ENCODE data around the gene SLC35D2.
"Not testable (repeated sequence)": the region's sequence is repeated elsewhere in the genome, so short reads cannot be mapped to it uniquely, and the experiment has no call there.

SLC35D2 gene

DNA sequence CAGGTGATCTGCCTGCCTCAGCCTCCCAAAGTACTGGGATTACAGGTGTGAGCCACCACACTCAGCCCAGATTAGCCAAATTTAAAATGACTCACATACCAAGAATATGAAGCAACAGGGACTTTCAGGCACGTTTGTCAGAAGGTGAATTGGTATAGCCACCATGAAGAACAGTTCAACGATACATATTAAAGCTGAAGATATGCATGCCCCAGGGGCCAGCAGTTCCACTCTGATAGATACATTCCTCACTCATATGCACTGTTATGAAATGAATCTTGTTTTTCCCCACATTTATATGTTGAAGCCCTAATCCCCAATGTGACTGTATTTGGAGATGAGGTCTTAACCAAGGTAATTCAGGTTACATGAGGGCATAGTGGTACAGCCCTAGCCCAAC lies 22.5 kb downstream of the SLC35D2 start:
- H3K36me3 ChIP-seq (ENCODE audit: control insufficient read depth, insufficient read depth, low read length), result no peaks in the 10 kb centered on the region
- no peaks in the 10 kb centered on the region for H3K27me3 ChIP-seq (replicated peaks; ENCODE audit: control insufficient read depth, insufficient read depth, low read length)
- TF ChIP-seq, protein P1, sequence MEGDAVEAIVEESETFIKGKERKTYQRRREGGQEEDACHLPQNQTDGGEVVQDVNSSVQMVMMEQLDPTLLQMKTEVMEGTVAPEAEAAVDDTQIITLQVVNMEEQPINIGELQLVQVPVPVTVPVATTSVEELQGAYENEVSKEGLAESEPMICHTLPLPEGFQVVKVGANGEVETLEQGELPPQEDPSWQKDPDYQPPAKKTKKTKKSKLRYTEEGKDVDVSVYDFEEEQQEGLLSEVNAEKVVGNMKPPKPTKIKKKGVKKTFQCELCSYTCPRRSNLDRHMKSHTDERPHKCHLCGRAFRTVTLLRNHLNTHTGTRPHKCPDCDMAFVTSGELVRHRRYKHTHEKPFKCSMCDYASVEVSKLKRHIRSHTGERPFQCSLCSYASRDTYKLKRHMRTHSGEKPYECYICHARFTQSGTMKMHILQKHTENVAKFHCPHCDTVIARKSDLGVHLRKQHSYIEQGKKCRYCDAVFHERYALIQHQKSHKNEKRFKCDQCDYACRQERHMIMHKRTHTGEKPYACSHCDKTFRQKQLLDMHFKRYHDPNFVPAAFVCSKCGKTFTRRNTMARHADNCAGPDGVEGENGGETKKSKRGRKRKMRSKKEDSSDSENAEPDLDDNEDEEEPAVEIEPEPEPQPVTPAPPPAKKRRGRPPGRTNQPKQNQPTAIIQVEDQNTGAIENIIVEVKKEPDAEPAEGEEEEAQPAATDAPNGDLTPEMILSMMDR (IDR thresholded peaks at IDR 0.05; ENCODE audit: insufficient read depth, low read length, poor library complexity, severe bottlenecking), result no peak
- H3K4me3 ChIP-seq (replicated peaks; ENCODE audit: low read depth, low read length), result no peak overlapping the region
- DNase-seq (ENCODE audit: extremely low read depth, insufficient read length), result no peak

DNA sequence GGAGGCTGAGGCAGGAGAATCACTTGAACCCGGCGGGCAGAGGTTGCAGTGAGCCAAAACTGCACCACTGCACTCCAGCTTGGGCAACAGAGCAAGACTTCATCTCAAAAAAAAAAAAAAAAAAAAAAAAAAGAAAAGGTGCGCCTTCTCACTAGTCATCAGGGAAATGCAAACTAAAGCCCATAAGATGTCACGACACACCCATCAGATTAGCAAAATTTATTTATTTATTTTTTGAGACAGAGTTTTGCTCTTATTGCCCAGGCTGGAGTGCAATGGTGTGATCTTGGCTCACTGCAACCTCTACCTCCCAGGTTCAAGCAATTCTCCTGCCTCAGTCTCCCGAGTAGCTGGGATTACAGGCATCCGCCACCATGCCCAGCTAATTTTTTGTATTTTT lies 23.0 kb downstream of the SLC35D2 start:
- H3K4me3 ChIP-seq (replicated peaks; ENCODE audit: low read depth, low read length); H3K36me3 ChIP-seq (ENCODE audit: control insufficient read depth, insufficient read depth, low read length); DNase-seq (ENCODE audit: extremely low read depth, insufficient read length); H3K27me3 ChIP-seq (replicated peaks; ENCODE audit: control insufficient read depth, insufficient read depth, low read length): not testable (repeated sequence)

DNA sequence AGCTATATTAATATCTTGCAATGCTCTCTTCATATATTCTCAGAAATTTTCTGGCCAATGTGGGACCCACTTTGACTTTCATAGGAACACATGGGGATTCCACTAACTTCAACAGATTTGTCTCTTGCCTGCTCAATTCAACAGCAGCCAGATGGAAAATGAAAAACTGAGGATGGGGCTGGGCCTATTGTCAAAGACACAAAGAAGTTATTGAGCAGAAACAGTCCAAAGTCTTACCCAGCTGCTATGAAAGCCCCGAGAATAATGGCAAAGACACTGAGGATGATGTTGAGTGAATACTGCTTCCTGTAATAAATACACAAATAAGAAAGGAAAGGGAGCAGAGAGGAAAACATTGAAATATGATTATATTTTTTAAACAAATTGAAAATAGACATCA lies 32.6 kb downstream of the SLC35D2 start:
- Histone ChIP-seq H3K27me3 (replicated peaks; ENCODE audit: control insufficient read depth, insufficient read depth, low read length) (no peaks in the 10 kb centered on the region), H3K4me3 (replicated peaks; ENCODE audit: low read depth, low read length) (no peak overlapping the region), H3K36me3 (ENCODE audit: control insufficient read depth, insufficient read depth, low read length) (no peaks in the 10 kb centered on the region)
- TF ChIP-seq, protein P1 (IDR thresholded peaks at IDR 0.05; ENCODE audit: insufficient read depth, low read length, poor library complexity, severe bottlenecking), result no peak
- no peak for DNase-seq (ENCODE audit: extremely low read depth, insufficient read length)

DNA sequence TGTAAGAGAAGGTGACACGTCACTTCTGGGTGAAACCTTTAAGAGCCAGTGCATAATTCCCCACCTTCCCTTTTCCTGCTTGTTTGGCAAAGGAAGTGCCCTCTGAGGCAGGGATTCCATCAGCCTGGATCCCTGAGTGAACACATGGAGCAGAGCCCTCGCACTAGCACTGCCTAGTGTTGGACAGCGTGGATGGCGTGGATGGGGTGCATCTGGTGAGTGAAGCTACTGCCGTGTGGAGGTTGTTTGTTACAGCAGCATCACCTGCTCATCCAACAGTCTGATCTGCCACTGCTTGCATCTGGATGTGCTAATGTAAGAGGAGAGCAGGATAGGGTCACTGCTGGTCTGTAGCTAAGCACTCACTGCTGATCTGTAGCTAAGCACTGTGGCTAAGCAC lies 35.2 kb downstream of the SLC35D2 start:
- Histone ChIP-seq H3K36me3 (ENCODE audit: control insufficient read depth, insufficient read depth, low read length) (no peaks in the 10 kb centered on the region), H3K4me3 (replicated peaks; ENCODE audit: low read depth, low read length) (no peak overlapping the region), H3K27me3 (replicated peaks; ENCODE audit: control insufficient read depth, insufficient read depth, low read length) (no peaks in the 10 kb centered on the region)
- no peak for DNase-seq (ENCODE audit: extremely low read depth, insufficient read length)
- TF ChIP-seq, protein P1 (IDR thresholded peaks at IDR 0.05; ENCODE audit: insufficient read depth, low read length, poor library complexity, severe bottlenecking), result no peak

DNA sequence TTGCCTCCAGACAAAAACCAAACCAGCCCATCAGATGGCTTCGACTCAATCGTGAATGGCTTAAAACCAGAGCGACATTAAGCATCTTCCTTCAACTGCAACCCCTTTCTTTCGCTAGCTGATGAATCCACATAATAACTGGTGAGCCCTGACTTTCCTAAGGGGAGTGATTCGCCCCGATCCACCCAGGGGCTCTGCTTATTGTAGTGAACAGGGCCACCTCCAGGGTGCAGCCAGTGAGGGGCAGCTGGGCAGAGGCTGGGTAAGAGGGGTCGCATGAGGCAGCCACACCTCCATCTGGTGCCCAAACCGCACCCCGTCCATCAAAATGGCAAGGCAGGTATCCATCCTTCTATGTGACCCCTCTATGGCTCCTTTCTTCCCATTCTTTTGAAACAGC lies 38.0 kb downstream of the SLC35D2 start:
- H3K4me3 ChIP-seq (replicated peaks; ENCODE audit: low read depth, low read length), result no peak overlapping the region
- no peaks in the 10 kb centered on the region for H3K36me3 ChIP-seq (ENCODE audit: control insufficient read depth, insufficient read depth, low read length)
- no peaks in the 10 kb centered on the region for H3K27me3 ChIP-seq (replicated peaks; ENCODE audit: control insufficient read depth, insufficient read depth, low read length)
- DNase-seq (ENCODE audit: extremely low read depth, insufficient read length), result no peak
- TF ChIP-seq, protein P1 (IDR thresholded peaks at IDR 0.05; ENCODE audit: insufficient read depth, low read length, poor library complexity, severe bottlenecking), result no peak

DNA sequence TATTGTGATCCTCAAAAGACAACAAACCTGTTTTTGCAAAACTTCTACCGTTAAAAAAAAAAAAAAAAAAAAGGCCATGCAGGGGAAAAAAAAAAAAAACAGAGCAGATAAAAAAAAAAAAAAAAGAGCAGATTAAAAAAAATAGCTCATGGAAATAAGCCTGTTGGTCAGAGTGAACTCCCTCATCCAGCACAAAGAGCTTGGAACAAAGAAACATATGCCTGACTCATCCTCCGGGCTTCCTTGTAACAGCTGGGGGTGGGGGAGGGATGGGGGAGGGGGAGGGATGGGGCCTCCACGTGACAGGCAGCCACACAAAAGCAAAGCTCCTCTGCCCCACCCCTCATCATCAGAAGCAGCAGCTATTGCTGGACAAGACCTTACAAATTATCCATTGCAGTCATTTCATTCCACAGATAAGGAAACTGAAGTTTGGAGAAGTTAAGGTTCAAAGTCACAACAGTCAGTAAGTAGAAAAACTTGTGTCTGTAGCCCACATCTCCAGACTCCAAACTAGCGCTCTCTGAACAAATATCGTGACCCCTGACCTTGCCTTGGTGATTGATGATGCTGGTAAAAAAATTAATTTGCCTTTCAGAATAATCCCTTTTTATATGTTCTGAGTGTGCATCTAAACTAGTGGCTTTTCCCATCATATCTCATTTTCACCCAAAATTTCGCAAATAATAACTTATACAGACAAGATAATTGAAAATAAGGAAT lies 38.9 kb downstream of the SLC35D2 start:
- DNase-seq (ENCODE audit: extremely low read depth, insufficient read length), result no peak
- Histone ChIP-seq H3K4me3 (replicated peaks; ENCODE audit: low read depth, low read length) (no peak overlapping the region), H3K27me3 (replicated peaks; ENCODE audit: control insufficient read depth, insufficient read depth, low read length) (no peaks in the 10 kb centered on the region), H3K36me3 (ENCODE audit: control insufficient read depth, insufficient read depth, low read length) (no peaks in the 10 kb centered on the region)
- TF ChIP-seq, protein P1 (IDR thresholded peaks at IDR 0.05; ENCODE audit: insufficient read depth, low read length, poor library complexity, severe bottlenecking), result no peak

Data from GM06990 (cell line).